Activated CD4-positive, alpha-beta T cell treated with anti-CD3 and anti-CD28 coated beads for 1 hour (primary cell): ENCODE measurements around the gene SYNE2.

Experiments
- DNase-seq: peaks from one replicate; pipeline ENCODE4 v3.0.0-alpha.2; 2020

The SYNE2 gene

DNA sequence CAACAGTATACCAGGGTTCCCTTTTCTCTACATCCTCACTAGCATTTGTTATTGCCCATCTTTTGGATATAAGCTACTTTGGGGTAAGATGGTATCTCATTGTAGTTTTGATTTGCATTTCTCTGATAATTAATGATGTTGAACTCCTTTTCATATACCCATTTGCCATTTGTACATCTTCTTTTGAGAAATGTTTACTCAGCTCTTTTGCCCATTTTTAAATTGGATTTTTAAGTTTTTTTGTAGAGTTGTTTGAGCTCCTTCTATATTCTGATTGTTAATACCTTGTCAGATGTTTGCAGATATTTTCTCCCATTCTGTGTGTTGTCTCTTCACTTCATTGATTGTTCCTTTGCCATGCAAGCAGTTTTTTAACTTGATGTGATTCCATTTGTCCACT, 419.2 kb downstream of the SYNE2 start:
- DNase-seq = no peak
